ENCODE results near the gene QARS1.

The QARS1 gene

GRCh38 chr3:49104427-49105291, at the start of gene QARS1:
Gene QARS1 (minus strand): TSS chr3:49104757. CDS start chr3:49104733, 24 bp downstream.
- DNase-seq (ENCODE audit: low read depth) = peak; percentile 79

GRCh38 chr3:49153349-49153912, 48.9 kb upstream of the QARS1 start:
- DNase-seq (ENCODE audit: low read depth) = no peak

- no peak for DNase-seq (ENCODE audit: low read depth)
Measured at GRCh38 chr3:49151610-49152009, 47.1 kb upstream of the QARS1 start.

- no peak for DNase-seq (ENCODE audit: low read depth)
Measured at GRCh38 chr3:49148159-49148558, 43.6 kb upstream of the QARS1 start.

- no peak for DNase-seq (ENCODE audit: low read depth)
Measured at GRCh38 chr3:49140080-49140479, 35.5 kb upstream of the QARS1 start.

GRCh38 chr3:49135499-49135898, 30.9 kb upstream of the QARS1 start:
- DNase-seq (ENCODE audit: low read depth) = no peak

- no peak for DNase-seq (ENCODE audit: low read depth)
Measured at GRCh38 chr3:49134471-49135265, 30.1 kb upstream of the QARS1 start.

GRCh38 chr3:49133226-49133951, 28.8 kb upstream of the QARS1 start:
- DNase-seq (ENCODE audit: low read depth) = no peak

- DNase-seq (ENCODE audit: low read depth) = no peak
Measured at GRCh38 chr3:49132437-49133225, 28.1 kb upstream of the QARS1 start, which contains the start of gene LAMB2. Gene LAMB2 (minus strand): TSS chr3:49133050. CDS start chr3:49132867, 183 bp downstream.

GRCh38 chr3:49132073-49132436, 27.5 kb upstream of the QARS1 start:
- DNase-seq (ENCODE audit: low read depth) = no peak

- no peak for DNase-seq (ENCODE audit: low read depth)
Measured at GRCh38 chr3:49131576-49131975, 27.0 kb upstream of the QARS1 start.

- no peak for DNase-seq (ENCODE audit: low read depth)
Measured at GRCh38 chr3:49131040-49131439, 26.5 kb upstream of the QARS1 start.

- no peak for DNase-seq (ENCODE audit: low read depth)
Measured at GRCh38 chr3:49124991-49125670, 20.6 kb upstream of the QARS1 start.

GRCh38 chr3:49124203-49124602, 19.6 kb upstream of the QARS1 start:
- no peak for DNase-seq (ENCODE audit: low read depth)

GRCh38 chr3:49123687-49124086, 19.1 kb upstream of the QARS1 start:
- no peak for DNase-seq (ENCODE audit: low read depth)

- DNase-seq (ENCODE audit: low read depth) = no peak
Measured at GRCh38 chr3:49122886-49123545, 18.5 kb upstream of the QARS1 start.

GRCh38 chr3:49122451-49122850, 17.9 kb upstream of the QARS1 start:
- DNase-seq (ENCODE audit: low read depth) = no peak

GRCh38 chr3:49122022-49122421, 17.5 kb upstream of the QARS1 start:
- DNase-seq (ENCODE audit: low read depth) = no peak

- DNase-seq (ENCODE audit: low read depth) = no peak
Measured at GRCh38 chr3:49121132-49121736, 16.7 kb upstream of the QARS1 start.
